ENCODE results near the gene GASK1B. TPM values are rescaled to one million over a fixed set of nuclear protein-coding genes. Genes with fewer than 3 reads are reported as not detected.

GASK1B gene
- polyA plus RNA-seq, 1 donor (not counting 4 experiments of a cell fraction or from before 2014, with no cell fraction given): 2.1 TPM

DNA sequence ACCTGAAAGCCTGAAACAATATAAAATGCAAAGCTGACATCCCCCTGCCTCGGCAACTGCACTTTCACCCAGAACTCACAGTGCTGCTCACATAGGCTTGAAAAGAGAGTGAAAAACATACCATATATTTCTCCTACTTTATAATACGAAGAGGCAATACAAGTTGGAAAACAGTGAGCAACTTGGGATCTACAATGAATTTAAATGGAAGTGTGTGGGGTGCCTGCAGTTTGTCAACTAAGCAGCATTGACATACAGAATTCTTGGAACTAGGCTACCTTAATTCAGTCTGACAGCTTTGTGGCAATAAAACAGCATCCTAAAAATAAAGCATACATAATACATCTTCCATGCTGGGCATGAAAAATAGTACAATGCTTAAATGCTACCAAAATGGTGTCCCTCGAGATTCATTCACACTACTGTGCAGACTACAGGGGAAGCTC, 8.0 kb downstream of the GASK1B start:
- no peaks in the 10 kb centered on the region for H3K9me3 ChIP-seq (ENCODE audit: control insufficient read depth, low read depth, low read length)
- H3K4me1 ChIP-seq (ENCODE audit: control insufficient read depth, extremely low read depth, insufficient read depth, low read length): no peaks in the 10 kb centered on the region
- H3K9me1 ChIP-seq (ENCODE audit: control insufficient read depth, extremely low read depth, insufficient read depth, low read length): no peaks in the 10 kb centered on the region
- DNase-seq (ENCODE audit: low read depth, low spot score) (no peak), FAIRE-seq (no peak)
- no peak overlapping the region for H3K4me2 ChIP-seq (ENCODE audit: control insufficient read depth, extremely low read depth, insufficient read depth, low read depth, low read length)
- no peaks in the 10 kb centered on the region for H3K36me3 ChIP-seq (ENCODE audit: control insufficient read depth in 2 of 2, extremely low read depth in 1 of 2, insufficient read depth in 2 of 2, low read length in 2 of 2)
- H3K4me3 ChIP-seq (ENCODE audit: control insufficient read depth in 2 of 3, extremely low read depth in 1 of 3, insufficient read depth in 2 of 3, low read depth in 1 of 3, low read length in 3 of 3): no peak overlapping the region
- no peaks in the 10 kb centered on the region for H4K20me1 ChIP-seq (ENCODE audit: control insufficient read depth, extremely low read depth, insufficient read depth, low read length)
- TF ChIP-seq, protein P1, sequence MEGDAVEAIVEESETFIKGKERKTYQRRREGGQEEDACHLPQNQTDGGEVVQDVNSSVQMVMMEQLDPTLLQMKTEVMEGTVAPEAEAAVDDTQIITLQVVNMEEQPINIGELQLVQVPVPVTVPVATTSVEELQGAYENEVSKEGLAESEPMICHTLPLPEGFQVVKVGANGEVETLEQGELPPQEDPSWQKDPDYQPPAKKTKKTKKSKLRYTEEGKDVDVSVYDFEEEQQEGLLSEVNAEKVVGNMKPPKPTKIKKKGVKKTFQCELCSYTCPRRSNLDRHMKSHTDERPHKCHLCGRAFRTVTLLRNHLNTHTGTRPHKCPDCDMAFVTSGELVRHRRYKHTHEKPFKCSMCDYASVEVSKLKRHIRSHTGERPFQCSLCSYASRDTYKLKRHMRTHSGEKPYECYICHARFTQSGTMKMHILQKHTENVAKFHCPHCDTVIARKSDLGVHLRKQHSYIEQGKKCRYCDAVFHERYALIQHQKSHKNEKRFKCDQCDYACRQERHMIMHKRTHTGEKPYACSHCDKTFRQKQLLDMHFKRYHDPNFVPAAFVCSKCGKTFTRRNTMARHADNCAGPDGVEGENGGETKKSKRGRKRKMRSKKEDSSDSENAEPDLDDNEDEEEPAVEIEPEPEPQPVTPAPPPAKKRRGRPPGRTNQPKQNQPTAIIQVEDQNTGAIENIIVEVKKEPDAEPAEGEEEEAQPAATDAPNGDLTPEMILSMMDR (optimal IDR thresholded peaks at IDR 0.05 in 1 of 3, IDR thresholded peaks at IDR 0.05 in 1 of 3, conservative IDR thresholded peaks at IDR 0.05 in 1 of 3; ENCODE audit: extremely low read depth in 1 of 3, insufficient read depth in 2 of 3, low read length in 3 of 3): no peak
- TF ChIP-seq EZH2 (IDR thresholded peaks at IDR 0.05; ENCODE audit: low read length): no peak
- H3K9ac ChIP-seq (ENCODE audit: control insufficient read depth, extremely low read depth, insufficient read depth, low read length): no peak overlapping the region
- H3K27me3 ChIP-seq (ENCODE audit: control insufficient read depth, extremely low read depth, insufficient read depth, low read length): no peaks in the 10 kb centered on the region
- H3K27ac ChIP-seq (ENCODE audit: control insufficient read depth, insufficient read depth, low read length): no peak overlapping the region
- dilution Hi-C loops (cut with MboI; ENCODE audit: extremely low pct_ligation_motif_present, low sequenced_read_pairs): no loop called here
- H2AFZ ChIP-seq (ENCODE audit: control insufficient read depth, low read length): no peak overlapping the region
- H3K79me2 ChIP-seq (ENCODE audit: control insufficient read depth, insufficient read depth, low read length): no peaks in the 10 kb centered on the region

DNA sequence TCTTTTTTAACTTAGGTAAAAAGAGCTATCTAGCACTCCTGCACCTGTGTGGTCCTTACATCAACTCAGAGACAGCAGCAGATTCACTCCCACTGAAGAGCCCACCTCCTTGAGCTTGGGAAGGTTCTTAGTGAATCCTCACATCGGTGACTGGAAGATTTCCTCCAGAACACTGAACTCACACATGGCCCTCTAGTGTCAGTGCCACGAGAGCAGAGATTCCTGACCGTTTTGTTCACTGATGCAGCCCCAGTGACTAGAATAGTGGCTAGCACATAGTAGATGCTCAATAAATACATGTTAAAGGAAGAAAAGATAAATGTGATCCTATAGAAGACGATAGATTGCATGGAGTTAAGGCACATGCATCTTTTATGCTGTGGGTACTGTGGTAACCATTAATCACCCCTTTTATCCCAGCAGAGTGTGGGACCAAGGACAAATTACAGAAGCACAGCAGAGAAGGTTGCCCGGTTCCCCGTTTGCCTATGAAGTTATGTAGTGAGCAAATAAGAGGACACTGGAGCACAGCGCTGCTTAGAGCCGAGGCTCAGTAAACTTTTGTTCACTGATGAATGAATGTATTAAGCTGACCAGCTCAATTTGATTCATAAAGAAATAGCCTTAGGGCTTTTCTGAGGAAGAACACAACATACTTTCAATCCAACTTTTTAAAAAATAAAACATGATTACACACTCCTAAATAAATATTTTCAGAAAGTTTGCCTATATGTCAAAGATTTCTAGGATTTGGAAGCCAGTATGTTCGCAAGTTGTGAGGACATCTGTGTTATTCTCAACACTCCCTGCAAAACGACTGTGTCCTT, 8.7 kb downstream of the GASK1B start:
- DNase-seq (ENCODE audit: low read depth, low spot score) (no peak), FAIRE-seq (no peak)
- Histone ChIP-seq H3K9ac (ENCODE audit: control insufficient read depth, extremely low read depth, insufficient read depth, low read length) (no peak overlapping the region), H3K36me3 (ENCODE audit: control insufficient read depth in 2 of 2, extremely low read depth in 1 of 2, insufficient read depth in 2 of 2, low read length in 2 of 2) (no peaks in the 10 kb centered on the region), H3K4me1 (ENCODE audit: control insufficient read depth, extremely low read depth, insufficient read depth, low read length) (peaks cover 6% of the 10 kb centered on the region), H3K9me1 (ENCODE audit: control insufficient read depth, extremely low read depth, insufficient read depth, low read length) (no peaks in the 10 kb centered on the region), H3K79me2 (ENCODE audit: control insufficient read depth, insufficient read depth, low read length) (no peaks in the 10 kb centered on the region), H3K27ac (ENCODE audit: control insufficient read depth, insufficient read depth, low read length) (no peak overlapping the region), H3K4me3 (ENCODE audit: control insufficient read depth in 2 of 3, extremely low read depth in 1 of 3, insufficient read depth in 2 of 3, low read depth in 1 of 3, low read length in 3 of 3) (no peak overlapping the region), H3K4me2 (ENCODE audit: control insufficient read depth, extremely low read depth, insufficient read depth, low read depth, low read length) (no peak overlapping the region), H2AFZ (ENCODE audit: control insufficient read depth, low read length) (no peak overlapping the region), H3K9me3 (ENCODE audit: control insufficient read depth, low read depth, low read length) (no peaks in the 10 kb centered on the region), H4K20me1 (ENCODE audit: control insufficient read depth, extremely low read depth, insufficient read depth, low read length) (no peaks in the 10 kb centered on the region), H3K27me3 (ENCODE audit: control insufficient read depth, extremely low read depth, insufficient read depth, low read length) (no peaks in the 10 kb centered on the region)
- TF ChIP-seq, protein P1 (optimal IDR thresholded peaks at IDR 0.05 in 1 of 3, IDR thresholded peaks at IDR 0.05 in 1 of 3, conservative IDR thresholded peaks at IDR 0.05 in 1 of 3; ENCODE audit: extremely low read depth in 1 of 3, insufficient read depth in 2 of 3, low read length in 3 of 3): no peak
- TF ChIP-seq EZH2 (IDR thresholded peaks at IDR 0.05; ENCODE audit: low read length): no peak
- dilution Hi-C loops (cut with MboI; ENCODE audit: extremely low pct_ligation_motif_present, low sequenced_read_pairs): no loop called here
